ENCODE results near the gene DNAJC30.

DNA sequence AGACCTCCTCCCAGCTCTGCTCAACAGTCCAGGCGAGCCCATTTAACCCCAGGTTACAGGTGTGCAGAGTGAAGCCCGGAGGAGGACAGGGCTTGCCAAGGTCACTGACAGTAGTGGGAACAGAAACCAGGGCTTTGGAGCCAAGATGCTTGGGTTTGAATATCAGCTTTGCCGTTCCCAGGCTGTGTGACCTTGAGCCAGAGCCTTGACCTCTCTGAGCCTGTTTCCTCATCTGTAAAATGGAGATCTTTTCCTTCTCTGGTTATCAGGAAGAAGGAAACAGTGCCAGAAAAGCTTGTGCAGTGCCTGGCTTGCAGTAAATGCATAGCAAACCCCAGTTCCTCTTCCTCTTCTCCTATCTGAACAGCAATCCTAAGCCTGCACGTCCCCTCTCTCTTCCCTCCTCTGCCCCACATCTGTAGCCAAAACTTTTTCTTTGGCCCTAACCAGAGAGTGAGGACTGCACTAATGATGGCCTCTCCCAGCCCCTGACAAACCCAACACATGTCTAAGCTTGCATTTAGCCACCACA, 37.5 kb downstream of the DNAJC30 start:
- TF ChIP-seq POLR2A (IDR thresholded peaks at IDR 0.05), result no peak
- TF ChIP-seq, protein P1, sequence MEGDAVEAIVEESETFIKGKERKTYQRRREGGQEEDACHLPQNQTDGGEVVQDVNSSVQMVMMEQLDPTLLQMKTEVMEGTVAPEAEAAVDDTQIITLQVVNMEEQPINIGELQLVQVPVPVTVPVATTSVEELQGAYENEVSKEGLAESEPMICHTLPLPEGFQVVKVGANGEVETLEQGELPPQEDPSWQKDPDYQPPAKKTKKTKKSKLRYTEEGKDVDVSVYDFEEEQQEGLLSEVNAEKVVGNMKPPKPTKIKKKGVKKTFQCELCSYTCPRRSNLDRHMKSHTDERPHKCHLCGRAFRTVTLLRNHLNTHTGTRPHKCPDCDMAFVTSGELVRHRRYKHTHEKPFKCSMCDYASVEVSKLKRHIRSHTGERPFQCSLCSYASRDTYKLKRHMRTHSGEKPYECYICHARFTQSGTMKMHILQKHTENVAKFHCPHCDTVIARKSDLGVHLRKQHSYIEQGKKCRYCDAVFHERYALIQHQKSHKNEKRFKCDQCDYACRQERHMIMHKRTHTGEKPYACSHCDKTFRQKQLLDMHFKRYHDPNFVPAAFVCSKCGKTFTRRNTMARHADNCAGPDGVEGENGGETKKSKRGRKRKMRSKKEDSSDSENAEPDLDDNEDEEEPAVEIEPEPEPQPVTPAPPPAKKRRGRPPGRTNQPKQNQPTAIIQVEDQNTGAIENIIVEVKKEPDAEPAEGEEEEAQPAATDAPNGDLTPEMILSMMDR (IDR thresholded peaks at IDR 0.05), result no peak
